NCI-H2171 (cell line): ENCODE measurements around the gene ALCAM.
A peak's percentile ranks its signal among the peaks of the same experiment; 100 is the strongest.

Experiments
- DNase-seq: peaks from one replicate; lab custom pipeline; 2025; lab: John Stamatoyannopoulos, UW

The ALCAM gene

DNA sequence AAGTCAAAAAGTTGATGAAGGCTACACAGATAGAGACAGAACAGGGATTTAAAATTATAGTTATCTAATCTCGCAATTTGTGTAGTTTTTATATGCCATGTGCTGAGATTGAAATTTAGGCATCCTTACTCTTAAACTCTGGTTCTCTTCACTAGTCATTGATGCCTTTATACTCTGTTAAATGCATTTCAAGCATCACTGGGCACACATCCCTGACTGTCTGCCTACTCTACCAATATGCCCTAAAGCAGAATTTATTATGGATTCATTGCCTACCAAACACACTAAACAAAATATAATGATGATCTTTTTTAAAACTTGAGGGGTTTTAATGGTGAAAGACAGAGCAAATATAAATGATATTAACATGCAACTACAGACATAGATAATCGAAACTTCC, 10.3 kb upstream of the ALCAM start:
- DNase-seq: no peak

DNA sequence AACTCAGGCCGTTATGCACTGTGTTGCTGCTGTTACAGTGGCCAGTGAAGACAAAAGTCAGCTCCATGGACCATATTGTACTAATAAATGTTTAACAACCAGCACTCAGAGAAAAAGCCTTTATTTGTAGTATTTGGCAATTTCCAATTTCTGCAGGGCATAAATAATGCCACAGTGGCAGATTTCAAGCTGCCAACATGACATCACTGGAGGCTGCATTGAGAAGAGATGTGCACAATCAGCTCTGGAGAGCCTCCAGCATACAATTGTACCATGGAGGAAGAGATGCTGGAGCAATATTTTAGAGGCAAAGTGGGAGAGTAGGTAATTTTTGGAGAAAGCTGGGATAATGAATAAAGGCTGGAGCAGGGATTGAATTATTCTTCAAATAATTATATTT, 9.7 kb upstream of the ALCAM start:
- DNase-seq: no peak

- DNase-seq: no peak
These were observed 7.5 kb upstream of the ALCAM start for GRCh38 chr3:105359098-105359762.

DNA sequence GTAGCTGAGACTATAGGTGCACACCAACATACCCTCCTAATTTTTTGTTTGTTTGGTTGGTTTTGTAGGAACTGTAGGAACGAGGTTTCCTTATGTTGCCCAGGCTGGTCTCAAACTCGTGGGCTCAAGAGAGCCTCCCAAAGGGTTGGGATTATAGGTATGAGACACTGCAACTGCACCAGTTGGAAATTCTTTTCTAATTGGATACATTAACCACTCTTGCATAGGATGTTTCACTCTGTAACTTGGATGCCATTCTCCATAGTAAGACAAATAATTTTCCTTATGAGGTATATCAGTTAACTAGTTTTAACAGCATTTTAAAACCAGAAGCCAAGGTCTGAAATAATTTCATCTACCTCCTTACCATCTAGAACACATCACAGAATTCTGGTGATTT, 6.7 kb upstream of the ALCAM start:
- DNase-seq: no peak

- DNase-seq: no peak
These were observed 4.6 kb upstream of the ALCAM start for GRCh38 chr3:105362021-105362665.

DNA sequence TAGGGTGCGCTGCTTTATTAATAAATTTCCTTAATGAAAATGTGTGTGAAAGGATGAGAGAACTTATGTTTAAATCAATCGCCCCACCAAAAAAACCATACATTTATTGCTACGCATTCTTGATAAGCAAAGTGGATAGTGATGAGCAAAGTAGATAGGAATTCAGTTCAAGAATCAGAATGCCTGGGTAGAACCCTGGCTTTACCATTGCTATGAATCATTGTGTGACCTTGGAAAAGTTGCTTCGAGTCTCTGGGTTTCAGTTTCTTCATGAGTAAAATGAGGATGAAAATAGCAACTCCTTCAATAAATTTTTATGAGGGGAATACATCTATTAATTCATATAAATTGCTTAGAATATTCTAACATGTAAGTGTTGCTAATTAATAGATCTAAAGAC, 2.6 kb upstream of the ALCAM start:
- DNase-seq: no peak

GRCh38 chr3:105365081-105365390, 1.7 kb upstream of the ALCAM start:
- no peak for DNase-seq

- no peak for DNase-seq
These were observed 1.1 kb upstream of the ALCAM start for GRCh38 chr3:105365391-105366325.

DNA sequence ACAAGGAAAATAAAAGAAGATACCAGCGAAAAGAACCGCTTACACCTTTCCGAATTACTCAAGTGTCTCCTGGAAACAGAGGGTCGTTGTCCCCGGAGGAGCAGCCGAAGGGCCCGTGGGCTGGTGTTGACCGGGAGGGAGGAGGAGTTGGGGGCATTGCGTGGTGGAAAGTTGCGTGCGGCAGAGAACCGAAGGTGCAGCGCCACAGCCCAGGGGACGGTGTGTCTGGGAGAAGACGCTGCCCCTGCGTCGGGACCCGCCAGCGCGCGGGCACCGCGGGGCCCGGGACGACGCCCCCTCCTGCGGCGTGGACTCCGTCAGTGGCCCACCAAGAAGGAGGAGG, 325 bp downstream of the ALCAM start:
- peak; percentile 15 for DNase-seq

DNA sequence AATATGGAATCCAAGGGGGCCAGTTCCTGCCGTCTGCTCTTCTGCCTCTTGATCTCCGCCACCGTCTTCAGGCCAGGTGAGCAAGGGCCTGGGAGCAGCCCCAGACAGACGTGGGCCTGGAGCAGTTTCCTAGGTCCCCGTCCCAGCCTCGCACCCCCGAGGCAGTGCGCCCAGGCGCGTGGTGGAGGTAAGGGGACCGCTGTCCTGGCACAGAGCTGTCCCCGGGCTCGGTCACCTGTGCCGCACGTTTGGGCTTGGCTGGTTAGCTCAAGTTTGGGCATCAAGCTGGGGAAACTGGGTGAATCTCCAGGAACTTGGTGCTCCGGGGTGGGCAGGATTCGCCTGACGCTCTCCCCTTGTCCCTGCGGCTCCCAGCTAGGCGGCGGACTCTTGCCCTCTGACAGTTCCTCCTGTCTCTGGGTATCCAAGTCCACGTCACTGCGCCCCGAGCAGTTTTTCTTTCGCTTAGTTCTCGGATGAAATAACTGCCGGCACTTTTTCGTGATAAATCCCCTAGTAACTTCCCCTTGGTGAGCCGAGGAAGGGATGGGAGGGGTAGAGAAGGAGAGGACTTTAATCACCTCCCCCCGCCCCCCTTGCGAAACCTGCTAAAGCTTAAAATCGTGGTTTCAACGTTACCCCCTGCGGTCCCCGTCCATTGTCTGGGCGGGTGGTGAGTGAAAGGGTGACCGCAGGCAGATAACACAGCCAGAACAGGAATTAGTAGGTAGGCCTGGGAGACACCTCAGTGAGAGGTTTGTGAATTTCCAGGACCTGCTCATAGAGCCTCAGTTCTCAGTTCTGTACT, 901 bp downstream of the ALCAM start:
- no peak for DNase-seq

DNA sequence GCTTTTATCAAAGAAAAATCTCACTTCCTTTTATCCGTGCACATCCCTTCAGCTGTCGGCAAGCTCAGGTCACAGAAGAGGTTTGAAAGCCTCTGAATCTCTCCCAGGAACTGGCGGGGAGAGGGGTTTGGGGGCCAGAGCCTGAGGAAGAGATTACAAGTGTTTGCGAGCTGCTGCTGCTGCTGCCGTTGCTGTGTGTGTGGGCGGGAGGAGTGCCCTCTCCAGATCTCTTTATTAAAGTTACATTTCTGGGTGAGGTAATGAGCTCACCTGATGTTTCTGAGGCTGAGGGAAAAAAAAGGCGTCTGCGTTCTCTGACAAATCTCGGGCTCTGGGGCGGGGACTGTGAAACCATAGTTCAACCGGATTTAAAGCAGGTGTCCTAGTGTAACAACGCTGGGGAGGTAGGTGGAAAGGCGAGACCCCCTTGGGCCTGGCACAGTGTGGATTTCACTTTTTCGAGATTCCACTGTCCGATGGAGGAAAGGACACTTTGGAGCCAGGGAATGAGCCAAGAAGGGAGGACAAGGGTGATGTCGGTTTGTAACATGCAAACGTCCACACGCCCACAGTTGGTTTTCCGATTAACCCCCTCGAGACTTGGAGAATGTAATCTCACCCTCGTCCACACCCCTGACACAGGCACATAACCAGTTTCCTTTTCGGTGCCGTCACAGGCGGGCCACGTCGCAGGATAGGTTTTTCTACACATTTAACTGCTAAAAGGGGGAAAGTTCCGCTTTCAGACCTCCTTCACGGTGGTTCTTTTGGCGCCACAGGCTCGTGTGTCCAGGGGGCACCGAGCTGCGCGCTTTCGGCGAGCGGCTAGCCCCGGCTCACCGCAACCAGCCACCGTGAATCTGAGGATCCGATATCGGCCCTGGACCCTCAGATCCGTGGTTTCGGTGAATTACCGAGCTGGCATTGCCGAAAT, 2.1 kb downstream of the ALCAM start:
- peak; percentile 58 for DNase-seq

DNA sequence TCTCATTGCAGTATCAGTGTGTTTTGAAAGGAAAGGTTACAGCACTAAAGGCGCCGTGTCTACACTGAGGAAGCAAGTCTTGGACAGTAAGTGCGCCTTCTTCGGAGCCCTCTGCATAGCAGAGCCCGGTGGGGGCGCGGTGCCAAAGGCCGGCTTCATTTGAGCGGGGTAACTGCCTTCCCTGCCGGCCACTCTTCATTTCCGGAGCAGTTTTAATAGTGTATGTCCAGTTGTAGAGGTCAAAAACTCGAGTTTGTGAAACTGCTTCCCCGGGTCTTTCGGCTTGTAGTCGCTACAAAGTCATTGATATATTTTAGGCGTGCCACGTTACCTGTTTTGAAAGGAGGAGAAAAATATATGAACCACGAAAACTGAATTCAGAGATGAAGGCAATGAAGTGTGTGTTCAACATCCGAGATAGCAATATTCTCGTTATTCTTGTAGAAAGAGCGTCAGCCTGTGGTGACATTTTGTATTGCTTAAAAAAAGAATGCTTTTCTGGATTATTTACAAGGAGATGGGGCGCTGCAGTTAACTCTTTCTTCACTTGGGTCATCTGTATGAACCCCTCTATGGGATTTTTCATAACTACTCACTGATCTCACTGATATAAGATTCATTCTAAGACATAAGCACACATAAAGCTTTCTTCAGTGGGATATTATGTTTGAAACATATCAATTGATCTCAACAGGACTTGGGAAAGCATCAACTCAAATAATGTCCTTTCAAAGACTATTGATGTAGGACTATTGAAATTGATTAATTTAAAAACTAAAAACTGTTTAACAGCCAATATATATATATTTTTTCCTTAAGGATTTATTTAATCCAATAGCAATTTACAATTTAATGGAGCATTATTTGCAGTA, 3.0 kb downstream of the ALCAM start:
- DNase-seq: peak; percentile 59

DNA sequence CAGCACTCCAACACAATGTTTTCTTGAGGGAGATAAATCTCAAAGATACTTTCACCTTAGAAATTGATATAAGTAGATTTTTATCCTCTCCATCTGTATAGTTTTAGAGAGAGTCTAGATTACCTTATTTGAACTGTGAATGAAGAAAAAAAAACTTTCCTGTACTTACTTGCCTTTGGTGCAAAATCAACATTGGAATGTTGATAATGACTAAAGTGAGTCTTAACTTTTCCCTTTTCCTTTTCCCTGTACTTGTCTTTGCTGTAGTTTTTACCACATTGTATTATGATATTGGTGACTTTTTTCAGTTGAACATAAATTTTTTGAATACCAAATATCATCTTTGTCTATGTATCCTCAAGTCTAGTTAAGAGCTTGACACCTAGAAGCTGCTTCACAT, 6.7 kb downstream of the ALCAM start:
- DNase-seq: no peak

GRCh38 chr3:105375750-105376511, 9.2 kb downstream of the ALCAM start:
- no peak for DNase-seq

- no peak for DNase-seq
These were observed 11.0 kb downstream of the ALCAM start for GRCh38 chr3:105377716-105378115.

DNA sequence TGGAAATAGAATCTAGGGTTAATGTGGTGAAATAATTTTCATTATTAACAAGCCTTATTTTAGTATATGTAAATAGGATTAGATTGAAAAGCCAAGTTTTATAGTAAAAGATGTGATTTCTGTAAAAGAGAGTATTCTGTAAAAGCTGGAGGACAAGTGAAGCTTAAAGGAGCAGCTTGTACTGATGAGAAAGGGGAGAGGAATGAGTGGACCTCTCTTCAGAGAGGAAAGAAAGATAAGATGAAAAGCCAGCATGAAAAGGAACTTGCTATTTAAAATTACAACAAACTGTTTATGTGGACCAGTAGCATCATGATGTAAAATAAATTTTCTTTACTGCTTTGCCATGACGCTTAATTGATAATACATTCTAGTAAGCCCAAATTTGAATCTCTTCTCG, 18.5 kb downstream of the ALCAM start:
- DNase-seq: no peak

DNA sequence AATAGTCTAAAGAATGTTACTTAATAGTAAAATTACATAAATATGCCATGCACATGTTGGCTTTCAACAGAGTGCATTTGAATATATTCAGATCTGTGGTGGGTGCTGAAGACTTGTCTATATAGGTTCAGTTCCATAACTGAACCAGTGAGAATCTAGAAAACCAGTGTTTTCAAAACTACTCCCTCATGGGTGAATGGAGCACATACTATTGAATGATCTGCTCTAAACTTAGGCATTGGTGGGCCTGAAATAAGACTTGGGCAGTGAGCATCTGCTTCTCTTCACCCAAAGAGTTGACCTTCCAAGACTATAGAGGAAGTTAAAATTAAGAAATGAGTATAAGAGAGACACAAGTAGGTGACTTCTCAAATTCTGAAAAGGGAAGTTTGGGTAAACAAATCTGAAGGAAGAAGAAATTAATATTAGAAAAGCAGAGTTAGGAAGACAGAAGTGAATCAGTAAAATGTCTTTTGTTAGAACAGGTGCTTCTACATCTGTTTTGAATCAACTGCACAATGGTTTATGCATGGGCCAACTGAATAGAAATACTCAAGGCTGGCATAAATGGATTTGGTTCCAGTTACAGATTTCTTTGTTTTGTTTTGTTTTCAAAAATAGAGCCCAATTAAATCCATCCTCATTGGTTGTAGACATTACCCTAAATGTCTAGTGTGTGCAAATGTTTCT, 19.3 kb downstream of the ALCAM start:
- no peak for DNase-seq

- DNase-seq: no peak
These were observed 20.5 kb downstream of the ALCAM start for GRCh38 chr3:105387122-105387751.
